ENCODE data around the gene RAB44. TPM values are rescaled to one million over a fixed set of nuclear protein-coding genes. Genes with fewer than 3 reads are reported as not detected.

The RAB44 gene
- polyA plus RNA-seq, 2 of the 4 experiments (the other 2 are of a cell fraction), result 0.04 to 0.09 TPM

- ChIA-PET POLR2A (no interaction called here), CTCF (interaction anchor here (1.3 to 1.7 kb wide), 2 partner anchors 10 to 17 kb away, joined by 3 to 5 read pairs; no protein-coding TSS in a partner anchor)
- FAIRE-seq (no peak), ATAC-seq (no peak), DNase-seq (ENCODE audit: low read depth in 1 of 2, low spot score in 1 of 2) (no peak)
- H3K4me2 ChIP-seq, result no peak overlapping the region
- no peak for TF ChIP-seq RARB (CRISPR knock-in tag; IDR thresholded peaks at IDR 0.05)
- no peak for TF ChIP-seq CHD2 (IDR thresholded peaks at IDR 0.05; ENCODE audit: low read length, partially characterized antibody)
- TF ChIP-seq NFE2L2 (conservative IDR thresholded peaks at IDR 0.05; ENCODE audit: low read length), result no peak
- TF ChIP-seq BHLHE40 (IDR thresholded peaks at IDR 0.05; ENCODE audit: low read depth, low read length), result no peak
- no peak for TF ChIP-seq SREBF2 (IDR thresholded peaks at IDR 0.05)
- no peak for TF ChIP-seq HOXB5 (CRISPR knock-in tag; IDR thresholded peaks at IDR 0.05)
- no peak for TF ChIP-seq CTCF (IDR thresholded peaks at IDR 0.05)
- no peak for TF ChIP-seq RCOR1 (IDR thresholded peaks at IDR 0.05; ENCODE audit: low read depth, low read length)
- TF ChIP-seq HES2 (IDR thresholded peaks at IDR 0.05), result no peak
- no peak for TF ChIP-seq JUN (IDR thresholded peaks at IDR 0.05)
- no peak overlapping the region for H3K4me3 ChIP-seq
- H3K9me3 ChIP-seq, result no peaks in the 10 kb centered on the region
- 61% methylated on average over 2 of the region's 7 CpGs for WGBS (ENCODE audit: missing lambda C conversion rate)
- H3K4me1 ChIP-seq, result 0 out of 3 replicates have a peak, but pooled peaks cover 7% of the 10 kb centered on the region
- H3K27ac ChIP-seq, result no peak overlapping the region
Observed at GRCh38 chr6:36734486-36735060, 36.9 kb downstream of the RAB44 start.

- DNase-seq (ENCODE audit: low read depth in 1 of 2, low spot score in 1 of 2) (no peak), FAIRE-seq (no peak)
Observed at GRCh38 chr6:36735110-36736071, 37.8 kb downstream of the RAB44 start.

More at GRCh38 chr6:36735110-36736071, 37.8 kb downstream of the RAB44 start:
- TF ChIP-seq HMGXB4 (CRISPR knock-in tag; IDR thresholded peaks at IDR 0.05; ENCODE audit: borderline replicate concordance) (no peak), SREBF2 (IDR thresholded peaks at IDR 0.05) (no peak), FOSL2 (IDR thresholded peaks at IDR 0.05) (no peak), FOSL2 (CRISPR knock-in tag; IDR thresholded peaks at IDR 0.05) (no peak), FOSB (CRISPR knock-in tag; IDR thresholded peaks at IDR 0.05) (no peak), HEYL (CRISPR knock-in tag; IDR thresholded peaks at IDR 0.05) (no peak), HES2 (IDR thresholded peaks at IDR 0.05) (no peak), JUN (IDR thresholded peaks at IDR 0.05) (no peak), RFX5 (IDR thresholded peaks at IDR 0.05) (no peak), MYC (IDR thresholded peaks at IDR 0.05; ENCODE audit: borderline replicate concordance, low read length) (no peak), CHD4 (IDR thresholded peaks at IDR 0.05; ENCODE audit: borderline replicate concordance) (no peak), CTCF (IDR thresholded peaks at IDR 0.05) (no peak), POLR2AphosphoS2 (conservative IDR thresholded peaks at IDR 0.05; ENCODE audit: low read length) (no peak), GATA3 (IDR thresholded peaks at IDR 0.05; ENCODE audit: borderline replicate concordance) (no peak), CHD2 (IDR thresholded peaks at IDR 0.05; ENCODE audit: low read length, partially characterized antibody) (no peak), E2F6 (IDR thresholded peaks at IDR 0.05; ENCODE audit: borderline replicate concordance, low read depth) (no peak)
- peak; percentile 38 to 58; a peak in 3 of 6 replicates for ATAC-seq
- H3K4me1 ChIP-seq, result 0 out of 3 replicates have a peak, but pooled peaks cover 7% of the 10 kb centered on the region
- ChIA-PET CTCF (interaction anchor here (0.7 to 1.5 kb wide), 3 partner anchors 12 to 25 kb away, joined by 3 to 5 read pairs (median 3); no protein-coding TSS in a partner anchor), POLR2A (no interaction called here)
- 72% methylated on average over 21 of the region's 24 CpGs for WGBS (ENCODE audit: missing lambda C conversion rate)
- H3K27ac ChIP-seq, result peak overlapping the region in 1 of 2 experiments; percentile 43; a peak in 1 of 6 replicates
- H3K4me3 ChIP-seq, result no peak overlapping the region
- no peak overlapping the region for H3K4me2 ChIP-seq
- no peaks in the 10 kb centered on the region for H3K9me3 ChIP-seq
